Suppressor macrophage treated with lipopolysaccharide for 4 hours (primary cell): Measurements from ENCODE around the gene SNX30.
"Not testable (repeated sequence)": the region's sequence is repeated elsewhere in the genome, so short reads cannot be mapped to it uniquely, and the experiment has no call there.

Experiments used
- DNase-seq: peaks from one replicate; pipeline ENCODE4 v3.0.0-alpha.2; 2020

SNX30 gene, protein sequence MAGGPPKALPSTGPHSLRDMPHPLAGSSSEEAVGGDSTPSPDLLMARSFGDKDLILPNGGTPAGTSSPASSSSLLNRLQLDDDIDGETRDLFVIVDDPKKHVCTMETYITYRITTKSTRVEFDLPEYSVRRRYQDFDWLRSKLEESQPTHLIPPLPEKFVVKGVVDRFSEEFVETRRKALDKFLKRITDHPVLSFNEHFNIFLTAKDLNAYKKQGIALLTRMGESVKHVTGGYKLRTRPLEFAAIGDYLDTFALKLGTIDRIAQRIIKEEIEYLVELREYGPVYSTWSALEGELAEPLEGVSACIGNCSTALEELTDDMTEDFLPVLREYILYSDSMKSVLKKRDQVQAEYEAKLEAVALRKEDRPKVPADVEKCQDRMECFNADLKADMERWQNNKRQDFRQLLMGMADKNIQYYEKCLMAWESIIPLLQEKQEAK

GRCh38 chr9:112750016-112750763, at the start of gene SNX30:
SNX30 (plus strand) TSS chr9:112750760; CDS start chr9:112751002, 242 bp downstream.
- DNase-seq = peak; percentile 93

GRCh38 chr9:112703304-112703703, 47.3 kb upstream of the SNX30 start:
- DNase-seq = no peak

GRCh38 chr9:112705768-112706427, 44.7 kb upstream of the SNX30 start:
- no peak for DNase-seq

DNA sequence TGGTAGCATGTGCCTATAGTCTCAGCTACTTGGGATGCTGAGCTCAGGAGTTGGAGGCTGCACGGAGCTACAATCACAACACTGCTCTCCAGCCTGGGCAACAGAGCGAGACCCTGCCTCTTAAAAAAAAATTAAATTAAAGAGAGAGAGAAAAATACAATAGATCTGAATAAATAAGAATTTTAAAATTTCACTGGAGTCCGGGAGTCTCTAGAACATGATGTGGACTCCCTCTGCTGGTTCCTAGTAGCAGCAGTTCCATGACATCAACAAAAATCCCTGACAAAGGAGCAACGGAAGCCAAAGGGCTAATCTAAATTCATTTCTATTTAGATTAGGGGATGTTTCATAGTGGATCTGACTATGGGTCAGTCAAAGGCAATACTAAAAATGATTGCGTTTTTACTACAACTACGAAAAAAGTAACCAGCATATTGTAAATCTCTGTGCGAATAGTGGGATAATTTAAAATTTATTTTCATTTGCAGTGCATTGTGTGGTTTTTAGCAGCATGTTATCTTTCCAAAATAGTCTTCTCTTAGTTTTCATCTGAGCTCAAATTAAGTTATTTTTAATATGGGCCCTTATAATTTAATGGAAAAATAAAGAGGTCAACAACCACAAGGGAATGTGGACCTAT, 39.4 kb upstream of the SNX30 start:
- peak; percentile 32 for DNase-seq

DNA sequence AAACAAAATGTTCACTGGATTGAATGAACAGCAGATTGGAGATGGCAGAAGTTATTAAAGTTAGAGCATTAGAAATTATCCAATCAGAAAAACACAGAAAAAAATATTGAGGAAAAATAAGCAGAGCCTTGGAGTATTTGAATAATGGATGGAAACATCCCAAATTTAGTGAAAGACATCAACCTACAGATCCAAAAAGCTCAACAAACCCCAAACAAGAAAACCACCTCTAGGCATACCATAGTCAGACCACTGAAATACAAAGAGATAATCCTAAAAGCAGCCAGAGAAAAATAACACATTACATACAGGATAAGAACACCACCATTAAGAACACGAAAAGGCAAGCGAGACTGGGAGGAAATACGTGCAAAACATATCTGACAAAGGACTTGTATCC, 37.9 kb upstream of the SNX30 start:
- no peak for DNase-seq

DNA sequence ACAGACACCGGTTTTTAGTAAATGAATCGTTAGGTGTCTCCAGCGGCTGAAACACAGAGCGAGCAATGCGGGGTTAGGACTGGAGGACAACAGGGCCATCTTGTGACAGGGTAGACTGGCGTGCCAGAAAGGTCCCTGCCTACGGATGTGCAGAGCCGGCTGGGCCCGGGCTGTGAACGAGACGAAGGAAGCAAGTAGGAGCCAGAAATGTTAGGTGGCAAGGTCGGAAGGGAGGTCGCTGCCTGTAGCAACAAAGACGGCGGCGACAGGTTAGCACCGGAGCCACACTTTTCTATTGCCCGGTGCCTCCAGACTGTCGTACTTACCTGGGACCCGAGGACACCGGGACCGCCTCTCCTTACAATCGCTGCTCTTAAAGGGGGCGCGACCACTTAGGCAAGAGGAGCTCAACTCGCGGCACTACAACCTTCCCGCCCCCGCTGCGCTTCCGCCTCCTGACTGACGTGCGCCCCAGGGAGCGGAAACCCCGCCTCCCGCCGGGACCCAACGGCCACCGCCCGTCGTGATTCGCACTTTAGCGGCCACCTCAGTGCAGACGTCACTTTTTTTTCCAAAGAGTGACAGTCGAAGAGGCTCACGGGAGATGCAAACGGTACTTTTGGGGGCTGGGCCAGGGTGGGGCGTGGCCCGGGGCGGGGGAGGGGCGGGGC, 32.8 kb upstream of the SNX30 start, which contains the start of gene INIP:
Gene INIP, minus strand, starts transcription at position 457 of the 671 bp plus-strand sequence. CDS start 1,632 bp downstream, outside the sequence.
- peak; percentile 98 for DNase-seq

DNA sequence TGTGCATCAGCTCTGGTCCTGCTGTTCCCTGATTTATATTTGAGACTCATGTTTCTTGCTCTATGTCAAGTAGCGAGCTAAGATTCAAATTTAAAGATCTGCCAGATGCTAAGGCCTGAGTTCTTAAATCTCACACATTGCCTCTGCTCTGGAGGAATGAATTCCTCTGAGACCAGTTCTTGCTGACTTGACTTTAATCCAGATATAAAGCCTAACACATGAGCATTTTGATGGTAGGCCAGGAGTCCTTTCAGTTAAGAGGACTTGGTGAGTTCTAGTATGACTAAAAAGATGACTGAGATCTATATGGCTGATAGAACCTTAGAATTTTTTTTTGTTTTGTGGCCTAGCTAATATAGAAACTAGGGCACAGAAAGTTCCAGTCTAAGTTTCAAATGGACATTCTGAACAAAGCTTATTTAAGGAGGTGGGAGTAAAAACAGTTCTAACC, 31.3 kb upstream of the SNX30 start:
- DNase-seq = no peak

DNA sequence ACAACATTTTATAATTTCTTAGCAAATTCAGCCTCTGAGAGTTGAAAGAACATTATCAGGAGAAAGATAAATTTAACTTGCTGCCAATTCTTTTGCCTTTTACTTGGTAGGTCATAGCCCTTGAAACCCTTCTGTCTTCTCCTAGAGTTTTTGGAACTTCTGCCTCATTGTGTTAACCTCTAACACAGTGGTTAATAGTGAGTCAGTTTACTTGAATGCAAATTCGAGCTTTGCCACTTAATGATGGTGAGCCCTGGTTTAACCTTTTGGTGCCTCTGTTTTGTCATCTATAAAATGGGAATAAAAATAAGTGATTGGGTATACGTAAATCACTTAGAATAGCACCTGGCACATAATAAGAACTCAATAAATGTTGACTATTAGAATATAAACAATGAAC, 30.9 kb upstream of the SNX30 start:
- DNase-seq = no peak

GRCh38 chr9:112720113-112720780, 30.3 kb upstream of the SNX30 start:
- no peak for DNase-seq

- DNase-seq = not testable (repeated sequence)
Measured at GRCh38 chr9:112722749-112723148, 27.8 kb upstream of the SNX30 start.

- no peak for DNase-seq
Measured at GRCh38 chr9:112725961-112726360, 24.6 kb upstream of the SNX30 start.

- DNase-seq = no peak
Measured at GRCh38 chr9:112726428-112726827, 24.1 kb upstream of the SNX30 start.

GRCh38 chr9:112728401-112728800, 22.2 kb upstream of the SNX30 start:
- no peak for DNase-seq

GRCh38 chr9:112731971-112732370, 18.6 kb upstream of the SNX30 start:
- no peak for DNase-seq

DNA sequence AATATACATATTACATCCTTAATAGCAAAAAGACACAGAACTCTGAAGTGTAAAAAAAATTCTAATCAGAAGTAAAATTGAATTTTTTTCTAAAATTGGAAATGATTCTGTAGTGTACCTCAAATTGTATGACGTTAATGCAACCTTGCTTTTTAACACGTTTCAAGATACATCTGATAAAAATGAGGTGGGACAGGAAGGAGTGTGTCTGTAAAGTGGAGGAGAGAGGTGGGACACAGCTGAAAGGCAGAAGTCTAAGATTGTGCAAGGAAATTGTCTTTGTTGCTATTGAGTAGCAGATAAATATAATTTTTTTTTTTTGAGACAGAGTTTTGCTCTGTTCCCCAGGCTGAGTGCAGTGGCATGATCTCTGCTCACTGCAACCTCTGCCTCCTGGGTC, 15.7 kb upstream of the SNX30 start:
- DNase-seq = no peak

- DNase-seq = no peak
Measured at GRCh38 chr9:112743216-112743836, 7.2 kb upstream of the SNX30 start.

- no peak for DNase-seq
Measured at GRCh38 chr9:112744177-112744576, 6.4 kb upstream of the SNX30 start.

DNA sequence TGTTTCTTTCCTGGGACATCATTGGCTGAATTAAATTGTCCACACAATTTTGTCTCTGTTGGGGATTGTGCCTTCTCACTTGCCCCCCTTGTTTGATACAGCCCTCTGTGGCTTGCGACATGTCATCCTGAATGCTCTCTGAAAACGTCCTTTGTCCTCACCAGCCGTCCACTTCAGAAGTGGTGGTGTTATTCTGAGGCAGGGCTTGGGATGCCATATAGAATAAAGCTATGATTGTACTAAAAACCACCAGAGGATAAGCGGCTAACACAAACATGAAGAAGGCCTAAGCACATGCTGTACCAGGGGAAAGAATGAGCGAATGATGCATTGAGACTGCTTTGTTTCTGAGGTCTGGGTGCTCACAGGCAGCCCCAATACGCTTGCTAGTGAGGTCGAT, 3.5 kb upstream of the SNX30 start:
- DNase-seq = no peak

- no peak for DNase-seq
Measured at GRCh38 chr9:112750764-112751055, 150 bp downstream of the SNX30 start.

DNA sequence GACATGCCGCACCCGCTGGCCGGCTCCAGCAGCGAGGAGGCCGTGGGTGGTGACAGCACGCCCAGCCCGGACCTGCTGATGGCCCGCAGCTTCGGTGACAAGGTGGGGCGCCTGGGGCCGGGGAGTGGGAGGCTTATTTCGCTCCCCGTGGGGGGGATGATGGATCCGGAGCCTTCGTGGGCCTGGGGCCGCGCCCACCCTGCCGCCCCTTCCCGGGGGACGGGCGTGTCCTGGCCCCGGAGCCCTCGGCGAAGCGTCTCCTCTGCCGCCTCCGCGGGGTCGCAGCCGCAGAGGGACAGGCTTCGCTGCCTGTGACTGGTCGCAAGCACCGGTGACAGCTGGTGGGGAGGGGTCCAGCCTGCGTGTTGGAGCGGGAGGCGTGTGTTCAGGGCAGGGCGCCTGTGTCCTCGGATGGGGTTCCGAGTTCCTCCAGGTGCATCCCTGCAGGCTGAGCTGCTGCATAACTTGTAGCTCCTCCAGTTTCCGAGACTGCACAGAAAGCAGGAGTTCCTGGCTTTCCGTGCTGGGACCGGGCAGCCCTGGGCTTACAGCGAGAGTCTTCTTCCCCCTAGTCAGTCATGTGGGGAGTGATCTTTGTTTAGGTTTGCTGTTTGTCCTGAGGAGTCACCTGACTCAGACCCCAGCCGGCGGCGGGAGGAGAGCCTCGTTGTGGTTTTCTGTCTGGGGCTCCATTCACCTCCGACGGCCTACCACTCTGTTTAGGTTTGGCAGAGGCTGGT, 666 bp downstream of the SNX30 start:
- DNase-seq = peak; percentile 59
